Endodermal cell (in vitro differentiated cells): ENCODE results near the gene DUSP16. TPM values are rescaled to one million over a fixed set of nuclear protein-coding genes. Genes with fewer than 3 reads are reported as not detected.

Experiments
- DNase-seq: peaks from one replicate; pipeline ENCODE4 v3.0.0-alpha.2; 2017
- H3K27ac ChIP-seq: 2 replicates; pipeline ENCODE4 v1.5.1; 2013; ENCODE audit warnings: mild to moderate bottlenecking, low read depth, low read length, moderate library complexity
- H3K27me3 ChIP-seq: 2 replicates; pipeline ENCODE4 v1.6.1; 2013; ENCODE audit warnings: mild to moderate bottlenecking, low read length, moderate library complexity; ENCODE audit not compliant: insufficient read depth, control insufficient read depth, poor library complexity, severe bottlenecking
- H3K36me3 ChIP-seq: 2 replicates; pipeline ENCODE4 v1.7.0; 2013; ENCODE audit warnings: mild to moderate bottlenecking, low read length, moderate library complexity; ENCODE audit not compliant: control insufficient read depth, insufficient read depth
- H3K4me1 ChIP-seq: one replicate; pipeline ENCODE4 v1.7.0; 2013; ENCODE audit warnings: low read length; ENCODE audit not compliant: control insufficient read depth, insufficient read depth
- H3K4me3 ChIP-seq: 2 replicates; pipeline ENCODE4 v1.5.1; 2013; ENCODE audit warnings: mild to moderate bottlenecking, low read length, moderate library complexity
- H3K9ac ChIP-seq: 2 replicates; pipeline ENCODE4 v1.6.1; 2013; ENCODE audit warnings: mild to moderate bottlenecking, low read length, moderate library complexity; ENCODE audit not compliant: poor library complexity, severe bottlenecking; ENCODE audit errors: extremely low read depth
- H3K9me3 ChIP-seq: 2 replicates; pipeline ENCODE4 v1.6.1; 2013; ENCODE audit warnings: mild to moderate bottlenecking, low read length, moderate library complexity; ENCODE audit not compliant: control insufficient read depth
- H3K27ac Mint-ChIP-seq: 2 replicates; pipeline ENCODE4 v1.8.0; 2020; ENCODE audit warnings: mixed read lengths
- H3K27me3 Mint-ChIP-seq: 2 replicates; pipeline ENCODE4 v1.8.0; 2021; ENCODE audit warnings: mild to moderate bottlenecking, mixed read lengths; ENCODE audit not compliant: insufficient read depth
- H3K36me3 Mint-ChIP-seq: 2 replicates; pipeline ENCODE4 v1.8.0; 2020; ENCODE audit warnings: low read depth, mixed read lengths
- H3K4me1 Mint-ChIP-seq: 2 replicates; pipeline ENCODE4 v1.8.0; 2020; ENCODE audit warnings: mixed read lengths
- H3K4me3 Mint-ChIP-seq: 2 replicates; pipeline ENCODE4 v1.8.0; 2020; ENCODE audit warnings: mild to moderate bottlenecking, moderate library complexity, mixed read lengths
- H3K9me3 Mint-ChIP-seq: 2 replicates; pipeline ENCODE4 v1.8.0; 2020; ENCODE audit warnings: mild to moderate bottlenecking, mixed read lengths
- WGBS, 2 experiments: methylation state at CpG; one replicate each; pipeline versions ENCODE4 v1.1.5 to v1.1.7; 2013; ENCODE audit warnings: missing lambda C conversion rate in 2 of 2, mixed read lengths in 1 of 2; ENCODE audit not compliant: insufficient coverage in 1 of 2, insufficient read length in 1 of 2; 5-methylcytosine and 5-hydroxymethylcytosine counted together
- total RNA-seq, 2 donors: library from RNA; stranded (reverse); fragmentation: NEBNext Ultra II Directional in 1 of 2; extraction: Animal tissue kit (Norgen Biotek cat#: 25700) in 1 of 2; gene quantifications; 2 replicates in 1 of 2; 3 replicates in 1 of 2; pipeline ENCODE4 v1.2.1, GENCODE V29; 2021
- TF ChIP-seq, protein P1 (sequence below): fragments of 200-600 bp; sonication (generic); conservative IDR thresholded peaks from 2 replicates; pipeline ENCODE4 v1.5.0; 2021; ENCODE audit warnings: antibody characterized with exemption, mild to moderate bottlenecking

The DUSP16 gene
- total RNA-seq, 2 donors from 2014 or later = 28.1 to 42.5 TPM

DNA sequence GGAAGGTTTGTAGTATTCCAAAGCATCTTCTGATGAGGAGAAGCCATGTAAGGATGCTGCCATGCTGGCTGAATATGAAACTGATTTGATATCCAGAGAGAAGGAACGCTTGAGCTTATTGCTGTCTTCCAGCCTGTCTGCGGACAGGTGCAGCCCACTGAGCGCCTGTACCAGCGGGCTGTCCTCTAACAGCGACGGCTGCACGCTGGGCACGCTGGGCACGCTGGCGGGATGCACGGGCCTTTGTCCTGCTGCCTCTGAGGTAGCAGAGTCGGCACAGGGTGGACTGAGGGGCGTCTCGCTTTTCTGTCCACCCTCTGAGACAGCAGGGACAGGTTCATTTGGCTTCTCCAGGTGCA is 85.2 kb downstream of the DUSP16 start:
- Mint-ChIP-seq H3K4me1 (peaks cover 9% of the 10 kb centered on the region), H3K27ac (no peak overlapping the region), H3K4me3 (no peak overlapping the region), H3K9me3 (no peaks in the 10 kb centered on the region), H3K27me3 (no peaks in the 10 kb centered on the region), H3K36me3 (peaks cover 61% of the 10 kb centered on the region)
- Histone ChIP-seq H3K4me3 (no peak overlapping the region), H3K4me1 (no peaks in the 10 kb centered on the region), H3K36me3 (peaks cover 61% of the 10 kb centered on the region), H3K27me3 (no peaks in the 10 kb centered on the region), H3K9me3 (no peaks in the 10 kb centered on the region), H3K9ac (no peak overlapping the region), H3K27ac (no peak overlapping the region)
- DNase-seq = no peak
- TF ChIP-seq, protein P1, sequence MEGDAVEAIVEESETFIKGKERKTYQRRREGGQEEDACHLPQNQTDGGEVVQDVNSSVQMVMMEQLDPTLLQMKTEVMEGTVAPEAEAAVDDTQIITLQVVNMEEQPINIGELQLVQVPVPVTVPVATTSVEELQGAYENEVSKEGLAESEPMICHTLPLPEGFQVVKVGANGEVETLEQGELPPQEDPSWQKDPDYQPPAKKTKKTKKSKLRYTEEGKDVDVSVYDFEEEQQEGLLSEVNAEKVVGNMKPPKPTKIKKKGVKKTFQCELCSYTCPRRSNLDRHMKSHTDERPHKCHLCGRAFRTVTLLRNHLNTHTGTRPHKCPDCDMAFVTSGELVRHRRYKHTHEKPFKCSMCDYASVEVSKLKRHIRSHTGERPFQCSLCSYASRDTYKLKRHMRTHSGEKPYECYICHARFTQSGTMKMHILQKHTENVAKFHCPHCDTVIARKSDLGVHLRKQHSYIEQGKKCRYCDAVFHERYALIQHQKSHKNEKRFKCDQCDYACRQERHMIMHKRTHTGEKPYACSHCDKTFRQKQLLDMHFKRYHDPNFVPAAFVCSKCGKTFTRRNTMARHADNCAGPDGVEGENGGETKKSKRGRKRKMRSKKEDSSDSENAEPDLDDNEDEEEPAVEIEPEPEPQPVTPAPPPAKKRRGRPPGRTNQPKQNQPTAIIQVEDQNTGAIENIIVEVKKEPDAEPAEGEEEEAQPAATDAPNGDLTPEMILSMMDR = no peak
- 96 to 100% methylated on average over 6 to 14 of the region's 14 CpGs for WGBS, 2 experiments

DNA sequence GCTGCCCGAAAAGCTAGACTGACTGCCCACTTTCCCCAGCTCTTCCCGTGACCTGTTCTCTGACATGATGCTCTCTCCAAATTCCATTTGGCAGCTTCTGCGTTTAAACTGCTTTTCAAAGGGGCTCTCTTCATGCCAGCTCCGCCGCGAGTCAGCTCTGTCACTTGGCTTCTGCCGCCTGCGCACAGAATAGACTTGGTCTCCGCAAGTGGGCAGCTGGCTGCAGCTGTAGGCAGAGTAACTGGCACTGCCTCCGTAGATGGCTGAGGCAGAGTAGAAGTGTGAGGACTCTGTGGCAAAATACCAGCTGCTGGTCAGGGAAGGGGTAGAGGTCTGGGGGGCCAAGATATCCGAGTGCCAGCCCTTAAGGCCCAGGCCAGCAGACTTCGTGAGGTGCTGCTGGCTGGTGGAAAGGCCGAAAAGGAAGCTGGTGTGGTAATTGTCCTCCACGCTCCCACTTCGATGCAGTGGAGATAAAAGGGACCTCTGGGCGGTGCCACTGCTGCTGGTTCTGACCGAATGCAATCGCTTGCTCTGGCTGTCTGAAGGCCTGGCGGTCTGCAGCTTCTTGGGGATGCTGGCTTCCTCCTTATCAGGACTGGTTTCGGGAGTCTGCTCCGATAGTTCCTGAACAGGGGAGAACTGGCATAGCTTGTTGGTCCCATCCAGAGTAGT is 85.7 kb downstream of the DUSP16 start:
- TF ChIP-seq, protein P1 = no peak
- Histone ChIP-seq H3K36me3 (peaks cover 56% of the 10 kb centered on the region), H3K9me3 (no peaks in the 10 kb centered on the region), H3K27ac (no peak overlapping the region), H3K27me3 (no peaks in the 10 kb centered on the region), H3K4me1 (no peaks in the 10 kb centered on the region), H3K4me3 (no peak overlapping the region), H3K9ac (no peak overlapping the region)
- Mint-ChIP-seq H3K4me1 (peaks cover 9% of the 10 kb centered on the region), H3K4me3 (no peak overlapping the region), H3K9me3 (no peaks in the 10 kb centered on the region), H3K27me3 (no peaks in the 10 kb centered on the region), H3K27ac (no peak overlapping the region), H3K36me3 (peaks cover 59% of the 10 kb centered on the region)
- DNase-seq = no peak
- WGBS, 2 experiments = 95 to 96% methylated on average over 16 to 21 of the region's 21 CpGs

DNA sequence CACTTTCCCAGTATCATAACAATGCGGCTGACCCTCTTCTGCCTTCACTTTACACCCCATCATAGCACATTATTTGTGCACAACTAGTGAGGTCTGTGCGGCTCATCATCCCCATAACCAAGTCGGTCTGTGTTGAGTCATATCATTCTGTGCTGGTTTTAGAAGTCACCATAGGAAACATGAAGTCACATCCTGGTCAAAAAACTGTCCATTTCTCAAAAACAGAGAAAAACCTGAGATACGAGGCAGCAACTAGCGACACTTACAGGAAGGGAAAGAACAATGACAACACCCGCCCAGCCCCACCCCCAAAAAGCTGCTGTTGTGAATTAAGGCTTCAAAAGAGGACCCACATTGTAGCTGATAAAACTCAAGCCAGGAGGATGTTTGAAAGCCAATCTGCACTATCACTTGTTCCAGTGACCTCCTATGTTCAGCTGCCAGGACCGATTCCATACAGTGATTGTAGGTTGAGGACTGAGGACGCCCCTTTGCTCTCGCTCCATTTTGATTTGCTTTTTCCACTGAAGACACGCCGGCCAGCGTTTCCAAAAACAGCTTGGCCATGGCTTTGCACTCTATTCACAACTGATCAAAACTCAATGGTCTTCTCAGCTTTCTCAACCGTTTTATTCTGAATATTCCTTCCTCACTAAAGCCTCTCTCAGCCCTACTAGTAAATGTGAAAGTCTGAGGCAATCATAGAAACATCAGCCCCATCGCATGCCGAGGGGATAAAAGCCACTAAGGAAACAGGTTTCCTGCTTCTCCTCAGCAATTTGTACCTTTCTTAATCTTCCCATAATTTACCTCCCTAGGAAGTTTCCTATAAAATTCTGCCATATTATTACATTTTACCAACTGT is 87.5 kb downstream of the DUSP16 start:
- no peaks in the 10 kb centered on the region for H3K27me3 ChIP-seq
- Mint-ChIP-seq H3K27ac (no peak overlapping the region), H3K4me3 (no peak overlapping the region), H3K27me3 (no peaks in the 10 kb centered on the region), H3K36me3 (peaks cover 77% of the 10 kb centered on the region), H3K9me3 (peaks cover 15% of the 10 kb centered on the region), H3K4me1 (peaks cover 9% of the 10 kb centered on the region)
- TF ChIP-seq, protein P1 = no peak
- H3K9ac ChIP-seq = no peak overlapping the region
- H3K36me3 ChIP-seq = peaks cover 49% of the 10 kb centered on the region
- WGBS, 2 experiments = 93 to 98% methylated on average over 7 to 15 of the region's 15 CpGs
- no peaks in the 10 kb centered on the region for H3K4me1 ChIP-seq
- no peak overlapping the region for H3K27ac ChIP-seq
- no peak for DNase-seq
- H3K9me3 ChIP-seq = peaks cover 11% of the 10 kb centered on the region
- no peak overlapping the region for H3K4me3 ChIP-seq
